Ovary (tissue), 3 donors: Measurements from ENCODE around the gene GNAI2.

ENCODE experiments used
- CTCF ChIP-seq, 3 donors: fragments of 450-650 bp in 2 of 3; fragments of 200-600 bp in 1 of 3; IDR thresholded peaks; one replicate each; pipeline versions ENCODE4 v1.5.1 to v1.8.0; 2016 to 2022; ENCODE audit warnings: antibody characterized with exemption in 3 of 3, mild to moderate bottlenecking in 1 of 3
- EP300 ChIP-seq: sonication (generic); formaldehyde crosslinking; IDR thresholded peaks from one replicate; pipeline ENCODE4 v1.6.1; 2017; ENCODE audit warnings: antibody characterized with exemption
- POLR2A ChIP-seq: fragments of 450-650 bp; IDR thresholded peaks from one replicate; pipeline ENCODE4 v1.6.1; 2017; ENCODE audit warnings: antibody characterized with exemption, mild to moderate bottlenecking, moderate library complexity
- donor health status: DM: no; HTN: no; CAD: no.

- TF ChIP-seq CTCF (IDR thresholded peaks at IDR 0.05) = no peak
- no peak for TF ChIP-seq EP300
- no peak for TF ChIP-seq POLR2A
Observed at GRCh38 chr3:50239649-50240048, 3.6 kb downstream of the GNAI2 start.
